Measurements from ENCODE around the gene ELL.

DNA sequence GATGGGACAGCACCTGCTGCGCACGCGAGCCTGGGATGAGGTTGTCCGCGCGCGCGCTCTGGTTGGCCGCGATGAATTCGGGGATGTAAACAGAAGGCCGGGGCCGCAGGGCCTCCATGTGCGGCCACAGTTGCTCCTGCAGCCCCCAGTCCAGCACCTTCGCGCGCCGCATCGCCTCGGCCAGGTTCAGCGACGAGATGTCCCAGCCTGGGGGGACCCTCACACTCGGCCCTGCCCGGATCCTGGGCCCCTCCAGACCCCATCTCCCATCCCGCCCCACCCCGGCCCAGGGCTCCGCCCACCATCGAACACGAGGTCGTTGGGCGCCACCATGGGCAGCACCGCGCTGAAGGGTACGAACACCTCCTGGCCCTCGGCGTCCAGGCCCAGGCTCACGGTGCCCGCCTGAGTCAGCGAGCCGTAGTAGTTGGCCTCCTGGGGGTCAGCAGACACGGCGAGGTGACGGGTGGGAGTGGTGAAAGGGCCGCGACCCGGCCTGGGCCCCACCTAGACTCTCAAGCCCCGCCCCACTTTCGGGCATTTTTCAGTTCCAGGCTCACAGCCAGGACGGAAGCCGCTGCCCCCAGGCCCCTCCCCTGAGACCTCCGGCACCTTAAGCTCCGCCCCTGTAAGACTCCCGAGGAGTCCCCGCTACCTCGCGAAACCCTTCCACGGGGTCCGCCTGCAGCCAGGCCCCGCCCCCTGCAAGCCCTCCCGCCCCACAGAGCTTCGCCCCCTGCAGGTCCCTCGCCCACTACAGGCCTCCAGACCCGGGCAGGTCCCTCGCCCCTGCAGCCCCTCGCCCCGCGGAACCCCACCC, 85.0 kb downstream of the ELL start:
- TF ChIP-seq, protein P1, sequence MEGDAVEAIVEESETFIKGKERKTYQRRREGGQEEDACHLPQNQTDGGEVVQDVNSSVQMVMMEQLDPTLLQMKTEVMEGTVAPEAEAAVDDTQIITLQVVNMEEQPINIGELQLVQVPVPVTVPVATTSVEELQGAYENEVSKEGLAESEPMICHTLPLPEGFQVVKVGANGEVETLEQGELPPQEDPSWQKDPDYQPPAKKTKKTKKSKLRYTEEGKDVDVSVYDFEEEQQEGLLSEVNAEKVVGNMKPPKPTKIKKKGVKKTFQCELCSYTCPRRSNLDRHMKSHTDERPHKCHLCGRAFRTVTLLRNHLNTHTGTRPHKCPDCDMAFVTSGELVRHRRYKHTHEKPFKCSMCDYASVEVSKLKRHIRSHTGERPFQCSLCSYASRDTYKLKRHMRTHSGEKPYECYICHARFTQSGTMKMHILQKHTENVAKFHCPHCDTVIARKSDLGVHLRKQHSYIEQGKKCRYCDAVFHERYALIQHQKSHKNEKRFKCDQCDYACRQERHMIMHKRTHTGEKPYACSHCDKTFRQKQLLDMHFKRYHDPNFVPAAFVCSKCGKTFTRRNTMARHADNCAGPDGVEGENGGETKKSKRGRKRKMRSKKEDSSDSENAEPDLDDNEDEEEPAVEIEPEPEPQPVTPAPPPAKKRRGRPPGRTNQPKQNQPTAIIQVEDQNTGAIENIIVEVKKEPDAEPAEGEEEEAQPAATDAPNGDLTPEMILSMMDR (IDR thresholded peaks at IDR 0.05) = no peak
- no peak for TF ChIP-seq POLR2A (IDR thresholded peaks at IDR 0.05)

Measured in sigmoid colon (tissue), 3 donors.